Smooth muscle cell (in vitro differentiated cells): ENCODE results near the gene RUVBL2. TPM values are rescaled to one million over a fixed set of nuclear protein-coding genes. Genes with fewer than 3 reads are reported as not detected.

Experiments
- DNase-seq: peaks from one replicate; lab custom pipeline; 2025; ENCODE audit not compliant: unreplicated experiment; lab: John Stamatoyannopoulos, UW
- H2AFZ ChIP-seq: fragments of 200-600 bp; sonication (generic); 2 replicates; pipeline ENCODE4 v1.6.0; 2016; ENCODE audit warnings: antibody characterized with exemption, low read depth, mild to moderate bottlenecking
- H3F3A ChIP-seq: fragments of 200-600 bp; sonication (generic); 2 replicates; pipeline ENCODE4 v1.6.0; 2017; ENCODE audit warnings: antibody characterized with exemption, low read depth
- H3K27ac ChIP-seq: fragments of 200-600 bp; sonication (generic); 2 replicates; pipeline ENCODE4 v1.5.1; 2016; ENCODE audit warnings: low read depth, mild to moderate bottlenecking
- H3K27me3 ChIP-seq: fragments of 200-600 bp; sonication (generic); 2 replicates; pipeline ENCODE4 v1.6.1; 2016; ENCODE audit warnings: low read depth, mild to moderate bottlenecking
- H3K36me3 ChIP-seq: fragments of 200-600 bp; sonication (generic); 2 replicates; pipeline ENCODE4 v1.5.1; 2016; ENCODE audit warnings: low read depth
- H3K4me1 ChIP-seq: fragments of 200-600 bp; sonication (generic); 2 replicates; pipeline ENCODE4 v1.5.1; 2016; ENCODE audit warnings: low read depth
- H3K4me2 ChIP-seq: fragments of 200-600 bp; sonication (generic); 2 replicates; pipeline ENCODE4 v1.6.0; 2016; ENCODE audit warnings: mild to moderate bottlenecking
- H3K4me3 ChIP-seq: fragments of 200-600 bp; sonication (generic); 2 replicates; pipeline ENCODE4 v1.5.1; 2016; ENCODE audit warnings: mild to moderate bottlenecking
- H3K79me2 ChIP-seq: fragments of 200-600 bp; sonication (generic); 2 replicates; pipeline ENCODE4 v1.6.0; 2016; ENCODE audit warnings: low read depth, mild to moderate bottlenecking
- H3K9ac ChIP-seq: fragments of 200-600 bp; sonication (generic); 2 replicates; pipeline ENCODE4 v1.6.0; 2016; ENCODE audit warnings: low read depth
- H3K9me3 ChIP-seq: fragments of 200-600 bp; sonication (generic); replicated peaks from 2 replicates; pipeline ENCODE4 v1.5.1; 2016; ENCODE audit warnings: low read depth
- H4K20me1 ChIP-seq: fragments of 200-600 bp; sonication (generic); 2 replicates; pipeline ENCODE4 v1.6.0; 2016; ENCODE audit warnings: low read depth
- CTCF ChIP-seq: fragments of 200-600 bp; sonication (generic); IDR thresholded peaks from 2 replicates; pipeline ENCODE4 v1.5.1; 2017; ENCODE audit warnings: borderline replicate concordance, mild to moderate bottlenecking, antibody characterized with exemption; ENCODE audit not compliant: insufficient read depth, poor library complexity, severe bottlenecking
- WGBS: methylation state at CpG from one replicate; pipeline ENCODE4 v1.1.7; 2016; ENCODE audit warnings: low lambda C conversion rate; 5-methylcytosine and 5-hydroxymethylcytosine counted together
- polyA plus RNA-seq: library from polyadenylated mRNA; unstranded; fragments of >200 nt; fragmentation: Nextera tagmentation; extraction: Ambion mirVana; gene quantifications from 2 replicates; pipeline ENCODE4 v1.2.1, GENCODE V29; 2016
- total RNA-seq: library from RNA; depleted of rRNA; stranded (reverse); fragments of >200 nt; gene quantifications from 2 replicates; pipeline ENCODE4 v1.2.3, GENCODE V29; 2014

Gene RUVBL2
- total and polyA plus RNA-seq, 2 experiments from 2014 or later, result 89.4 to 123 TPM

- no peaks in the 10 kb centered on the region for H3K27me3 ChIP-seq
- H4K20me1 ChIP-seq, result peaks cover 5% of the 10 kb centered on the region
- no peaks in the 10 kb centered on the region for H3K36me3 ChIP-seq
- 97% methylated on average over 7 of the region's 7 CpGs for WGBS
- H3K9ac ChIP-seq, result no peak overlapping the region
- H3K4me3 ChIP-seq, result no peak overlapping the region
- H2AFZ ChIP-seq, result no peak overlapping the region
- TF ChIP-seq CTCF, result no peak
- no peaks in the 10 kb centered on the region for H3F3A ChIP-seq
- H3K4me2 ChIP-seq, result no peak overlapping the region
- no peak overlapping the region for H3K27ac ChIP-seq
- H3K79me2 ChIP-seq, result no peaks in the 10 kb centered on the region
- no peak for DNase-seq
- no peaks in the 10 kb centered on the region for H3K9me3 ChIP-seq
- H3K4me1 ChIP-seq, result no peaks in the 10 kb centered on the region
Measured at GRCh38 chr19:49004964-49005614, 11.4 kb downstream of the RUVBL2 start.

- no peak for TF ChIP-seq CTCF
- Histone ChIP-seq H3K27ac (no peak overlapping the region), H3K9ac (no peak overlapping the region), H4K20me1 (no peaks in the 10 kb centered on the region), H3K4me2 (no peak overlapping the region), H3K79me2 (no peaks in the 10 kb centered on the region), H2AFZ (no peak overlapping the region), H3F3A (no peaks in the 10 kb centered on the region), H3K36me3 (no peaks in the 10 kb centered on the region), H3K4me3 (no peak overlapping the region), H3K4me1 (no peaks in the 10 kb centered on the region), H3K27me3 (no peaks in the 10 kb centered on the region), H3K9me3 (no peaks in the 10 kb centered on the region)
- WGBS, result 98% methylated on average over 22 of the region's 22 CpGs
- DNase-seq, result no peak
Measured at GRCh38 chr19:49006905-49007304, 13.2 kb downstream of the RUVBL2 start.

- H2AFZ ChIP-seq, result no peak overlapping the region
- WGBS, result 96% methylated on average over 18 of the region's 18 CpGs
- H3K27me3 ChIP-seq, result no peaks in the 10 kb centered on the region
- no peak for DNase-seq
- no peaks in the 10 kb centered on the region for H3K79me2 ChIP-seq
- no peaks in the 10 kb centered on the region for H3K36me3 ChIP-seq
- H3F3A ChIP-seq, result no peaks in the 10 kb centered on the region
- no peaks in the 10 kb centered on the region for H3K9me3 ChIP-seq
- no peak overlapping the region for H3K9ac ChIP-seq
- no peak for TF ChIP-seq CTCF
- H3K27ac ChIP-seq, result no peak overlapping the region
- H3K4me2 ChIP-seq, result no peak overlapping the region
- no peaks in the 10 kb centered on the region for H3K4me1 ChIP-seq
- H3K4me3 ChIP-seq, result no peak overlapping the region
- H4K20me1 ChIP-seq, result no peaks in the 10 kb centered on the region
Measured at GRCh38 chr19:49009828-49010227, 16.1 kb downstream of the RUVBL2 start.

GRCh38 chr19:49010453-49010852 lies 16.8 kb downstream of the RUVBL2 start:
- Histone ChIP-seq H3K27ac (no peak overlapping the region), H3K4me2 (no peak overlapping the region), H3F3A (no peaks in the 10 kb centered on the region), H3K9ac (no peak overlapping the region), H3K27me3 (no peaks in the 10 kb centered on the region), H3K79me2 (no peaks in the 10 kb centered on the region), H3K36me3 (no peaks in the 10 kb centered on the region), H4K20me1 (no peaks in the 10 kb centered on the region), H3K4me3 (no peak overlapping the region), H3K9me3 (no peaks in the 10 kb centered on the region), H3K4me1 (no peaks in the 10 kb centered on the region), H2AFZ (no peak overlapping the region)
- WGBS, result 99% methylated on average over 11 of the region's 18 CpGs
- TF ChIP-seq CTCF, result no peak
- no peak for DNase-seq
